Measurements from ENCODE around the gene NPIPA1. TPM values are rescaled to one million over a fixed set of nuclear protein-coding genes. Genes with fewer than 3 reads are reported as not detected.
"Not testable (repeated sequence)": the region's sequence is repeated elsewhere in the genome, so short reads cannot be mapped to it uniquely, and the experiment has no call there.

The NPIPA1 gene
- total and polyA plus RNA-seq, 2 of the 13 experiments (the other 11 are each of a cell fraction or from before 2014, with no cell fraction given): 75.9 to 183 TPM

GRCh38 chr16:14971621-14972228 is 34.5 kb downstream of the NPIPA1 start:
- H3K4me2 ChIP-seq (ENCODE audit: low read depth, low read length); H2AFZ ChIP-seq (ENCODE audit: low read length); H3K27ac ChIP-seq (ENCODE audit: extremely low read length, insufficient read depth, low read length); DNase-seq (ENCODE audit: low spot score); POLR2A ChIA-PET; H3K4me3 ChIP-seq (replicated peaks in 1 of 3; ENCODE audit: insufficient read depth in 1 of 3, low read depth in 2 of 3, low read length in 3 of 3); H3K36me3 ChIP-seq (replicated peaks in 1 of 2; ENCODE audit: control insufficient read depth in 1 of 2, insufficient read depth in 2 of 2, low read length in 2 of 2); H3K9me3 ChIP-seq (ENCODE audit: low read length); BruUV-seq (replicated peaks); FAIRE-seq; ATAC-seq; H4K20me1 ChIP-seq (ENCODE audit: insufficient read depth, low read length); in situ Hi-C loops (cut with HindIII; ENCODE audit: extremely low pct_ligation_motif_present, low pct_unique_long_range_greater_than_20kb); H3K27me3 ChIP-seq (ENCODE audit: control insufficient read depth in 1 of 2, insufficient read depth in 2 of 2, low read length in 2 of 2); H3K9ac ChIP-seq (ENCODE audit: insufficient read depth, low read depth, low read length); intact Hi-C loops (cut with micrococcal nuclease; ENCODE audit: unreplicated experiment); CTCF ChIA-PET (ENCODE audit: low intra/inter-chr PET ratio, low total read pairs): not testable (repeated sequence)
- WGBS (ENCODE audit: low lambda C conversion rate): 77% methylated on average over 12 of the region's 12 CpGs
- 0 out of 2 replicates have a peak, but pooled peaks have one; percentile 14 for TF ChIP-seq ZNF770 (CRISPR knock-in tag; IDR thresholded peaks at IDR 0.05)
- Histone ChIP-seq H3K79me2 (ENCODE audit: insufficient read depth, low read length) (peaks cover 17% of the 10 kb centered on the region), H3K4me1 (ENCODE audit: insufficient read depth, low read length) (peaks cover 20% of the 10 kb centered on the region)

- Histone ChIP-seq H3K4me2 (ENCODE audit: low read depth, low read length) (peak overlapping the region; percentile 95), H4K20me1 (ENCODE audit: insufficient read depth, low read length) (peaks cover 20% of the 10 kb centered on the region), H3K4me3 (replicated peaks in 1 of 3; ENCODE audit: insufficient read depth in 1 of 3, low read depth in 2 of 3, low read length in 3 of 3) (peak overlapping the region; percentile 80 to 99 (median 85); a peak in 5 of 6 replicates), H3K79me2 (ENCODE audit: insufficient read depth, low read length) (peaks cover 37% of the 10 kb centered on the region), H3K9ac (ENCODE audit: insufficient read depth, low read depth, low read length) (peak overlapping the region; percentile 92), H3K4me1 (ENCODE audit: insufficient read depth, low read length) (peaks cover 41% of the 10 kb centered on the region)
- CTCF ChIA-PET (ENCODE audit: low intra/inter-chr PET ratio, low total read pairs); H3K27me3 ChIP-seq (ENCODE audit: control insufficient read depth in 1 of 2, insufficient read depth in 2 of 2, low read length in 2 of 2); intact Hi-C loops (cut with micrococcal nuclease; ENCODE audit: unreplicated experiment); ATAC-seq; DNase-seq (ENCODE audit: low spot score); H3K9me3 ChIP-seq (ENCODE audit: low read length); POLR2A ChIA-PET; FAIRE-seq; H2AFZ ChIP-seq (ENCODE audit: low read length); H3K27ac ChIP-seq (ENCODE audit: extremely low read length, insufficient read depth, low read length); in situ Hi-C loops (cut with HindIII; ENCODE audit: extremely low pct_ligation_motif_present, low pct_unique_long_range_greater_than_20kb); H3K36me3 ChIP-seq (replicated peaks in 1 of 2; ENCODE audit: control insufficient read depth in 1 of 2, insufficient read depth in 2 of 2, low read length in 2 of 2): not testable (repeated sequence)
- BruUV-seq (replicated peaks): TSS peak; percentile 90
- 24% methylated on average over 12 of the region's 14 CpGs for WGBS (ENCODE audit: low lambda C conversion rate)
These were observed 36.6 kb downstream of the NPIPA1 start for GRCh38 chr16:14973785-14974322.
